Lower lobe of right lung (tissue), 2 donors: ENCODE results near the gene LRRC4C. TPM values are rescaled to one million over a fixed set of nuclear protein-coding genes. Genes with fewer than 3 reads are reported as not detected.

Experiments used
- ATAC-seq, 2 donors: fragments of 200-7000 bp; cut with Tn5 transposase; one replicate each; pipeline ENCODE4 v1.9.1; 2020 to 2022; ENCODE audit warnings: mild to moderate bottlenecking in 2 of 2, moderate library complexity in 2 of 2
- DNase-seq: peaks from one replicate; pipeline ENCODE4 v3.0.0-alpha.2; 2020
- H3K27ac ChIP-seq: fragments of 200-600 bp; one replicate; pipeline ENCODE4 v1.8.0; 2022
- H3K27me3 ChIP-seq: fragments of 200-600 bp; one replicate; pipeline ENCODE4 v1.8.0; 2022; ENCODE audit warnings: low read depth
- H3K36me3 ChIP-seq: fragments of 200-600 bp; one replicate; pipeline ENCODE4 v1.8.0; 2022; ENCODE audit warnings: mild to moderate bottlenecking
- H3K4me1 ChIP-seq: fragments of 200-600 bp; one replicate; pipeline ENCODE4 v1.8.0; 2022
- H3K4me3 ChIP-seq: fragments of 200-600 bp; one replicate; pipeline ENCODE4 v1.8.0; 2022; ENCODE audit warnings: mild to moderate bottlenecking
- H3K9me3 ChIP-seq: fragments of 200-600 bp; one replicate; pipeline ENCODE4 v1.8.0; 2022
- intact Hi-C: fragments of 100-400 bp; cut with DNase I; formaldehyde crosslinking; loops from one replicate; pipeline ENCODE4 v1.11.0; 2022
- total RNA-seq: library from RNA; stranded (reverse); fragmentation: NEBNext Ultra II Directional; extraction: Animal tissue kit (Norgen Biotek cat#: 25700); gene quantifications from one replicate; pipeline ENCODE4 v1.2.1, GENCODE V29; 2021
- TF ChIP-seq, protein P1 (sequence below): fragments of 200-600 bp; IDR thresholded peaks from one replicate; pipeline ENCODE4 v1.8.0; 2022; ENCODE audit warnings: antibody characterized with exemption, mild to moderate bottlenecking
- donor health status: DM: no; HTN: yes; CAD: no; lungs with severe emphysema.

Gene LRRC4C
- total RNA-seq, 1 donor from 2014 or later = 0.86 TPM

DNA sequence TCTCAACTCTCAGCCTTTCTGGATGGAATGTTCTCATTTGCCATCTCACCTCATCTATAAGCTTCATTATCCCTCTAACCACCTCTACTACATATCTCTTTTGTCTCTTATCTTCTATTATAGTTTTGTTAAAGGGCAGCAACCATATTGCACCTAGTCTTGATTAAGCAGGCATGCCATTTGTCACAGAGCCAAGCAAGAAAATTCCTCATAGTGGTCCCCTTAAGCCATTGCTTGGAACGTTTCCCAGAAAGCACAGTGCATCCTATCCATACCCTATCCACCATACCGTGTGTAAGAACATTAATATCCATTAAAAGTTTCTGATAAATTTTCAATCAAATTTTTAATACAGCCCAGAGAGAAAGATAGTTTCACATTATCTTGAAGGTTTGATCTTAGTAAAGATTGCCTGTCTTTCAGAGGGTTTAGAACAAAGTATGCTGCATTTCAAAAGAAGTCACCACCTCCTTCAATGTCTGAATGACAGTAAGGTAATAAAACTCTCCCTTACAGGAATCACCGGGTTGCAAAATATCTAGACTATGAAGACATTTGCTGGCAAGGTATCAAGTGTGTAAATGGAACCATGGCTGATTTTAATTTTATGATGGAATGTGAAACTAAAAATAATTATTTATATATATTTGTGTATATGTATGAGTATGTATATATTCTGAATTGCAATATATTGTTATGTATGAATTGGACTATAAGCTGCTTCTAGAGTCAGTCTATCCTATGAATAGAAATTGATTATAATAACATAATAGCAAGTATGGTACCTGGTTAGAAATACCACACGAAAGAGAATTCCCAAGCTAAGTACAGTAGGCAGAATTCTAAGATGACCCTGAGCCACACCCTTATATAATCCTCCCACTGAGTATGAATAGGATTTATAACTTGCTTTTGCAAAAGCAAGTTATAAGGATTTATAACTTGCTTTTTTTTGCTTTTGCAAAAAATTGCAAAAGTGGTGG, 1296.3 kb downstream of the LRRC4C start:
- no peak for ATAC-seq
- Histone ChIP-seq H3K27ac (no peak overlapping the region), H3K27me3 (no peaks in the 10 kb centered on the region), H3K4me3 (no peak overlapping the region), H3K9me3 (no peaks in the 10 kb centered on the region), H3K36me3 (no peaks in the 10 kb centered on the region), H3K4me1 (no peaks in the 10 kb centered on the region)
- no peak for DNase-seq
- intact Hi-C loops = no loop called here
- TF ChIP-seq, protein P1, sequence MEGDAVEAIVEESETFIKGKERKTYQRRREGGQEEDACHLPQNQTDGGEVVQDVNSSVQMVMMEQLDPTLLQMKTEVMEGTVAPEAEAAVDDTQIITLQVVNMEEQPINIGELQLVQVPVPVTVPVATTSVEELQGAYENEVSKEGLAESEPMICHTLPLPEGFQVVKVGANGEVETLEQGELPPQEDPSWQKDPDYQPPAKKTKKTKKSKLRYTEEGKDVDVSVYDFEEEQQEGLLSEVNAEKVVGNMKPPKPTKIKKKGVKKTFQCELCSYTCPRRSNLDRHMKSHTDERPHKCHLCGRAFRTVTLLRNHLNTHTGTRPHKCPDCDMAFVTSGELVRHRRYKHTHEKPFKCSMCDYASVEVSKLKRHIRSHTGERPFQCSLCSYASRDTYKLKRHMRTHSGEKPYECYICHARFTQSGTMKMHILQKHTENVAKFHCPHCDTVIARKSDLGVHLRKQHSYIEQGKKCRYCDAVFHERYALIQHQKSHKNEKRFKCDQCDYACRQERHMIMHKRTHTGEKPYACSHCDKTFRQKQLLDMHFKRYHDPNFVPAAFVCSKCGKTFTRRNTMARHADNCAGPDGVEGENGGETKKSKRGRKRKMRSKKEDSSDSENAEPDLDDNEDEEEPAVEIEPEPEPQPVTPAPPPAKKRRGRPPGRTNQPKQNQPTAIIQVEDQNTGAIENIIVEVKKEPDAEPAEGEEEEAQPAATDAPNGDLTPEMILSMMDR = no peak

DNA sequence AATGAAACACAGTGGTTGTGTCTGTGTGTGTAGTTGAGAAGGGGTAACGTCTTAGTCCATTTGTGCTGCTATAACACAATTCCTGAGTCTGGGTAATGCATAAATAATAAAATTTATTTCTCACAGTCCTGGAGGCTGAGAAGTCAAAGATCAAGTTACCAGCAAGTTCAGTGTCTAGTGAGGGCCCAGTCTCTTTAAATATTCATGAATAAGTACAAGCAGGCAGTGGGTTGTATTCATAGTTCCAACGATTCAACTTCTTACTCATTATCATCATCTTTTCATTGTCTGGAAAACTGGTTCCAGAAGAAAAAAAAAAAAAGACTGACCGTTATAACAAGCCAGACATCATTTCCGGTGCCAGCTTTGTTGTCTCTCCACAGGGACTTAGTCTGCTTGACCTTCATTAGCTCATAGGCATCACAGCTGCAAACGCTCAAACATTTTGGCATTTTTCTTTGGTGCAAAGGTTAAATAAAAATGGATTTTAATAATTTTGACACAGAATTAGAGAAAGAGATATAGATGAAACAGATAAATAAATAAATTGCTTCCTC, 1297.5 kb downstream of the LRRC4C start:
- intact Hi-C loops = no loop called here
- DNase-seq (no peak), ATAC-seq (no peak)
- no peak overlapping the region for H3K27ac ChIP-seq
- H3K27me3 ChIP-seq = no peaks in the 10 kb centered on the region
- no peak overlapping the region for H3K4me3 ChIP-seq
- TF ChIP-seq, protein P1 = no peak
- H3K4me1 ChIP-seq = no peaks in the 10 kb centered on the region
- H3K36me3 ChIP-seq = no peaks in the 10 kb centered on the region
- no peaks in the 10 kb centered on the region for H3K9me3 ChIP-seq

DNA sequence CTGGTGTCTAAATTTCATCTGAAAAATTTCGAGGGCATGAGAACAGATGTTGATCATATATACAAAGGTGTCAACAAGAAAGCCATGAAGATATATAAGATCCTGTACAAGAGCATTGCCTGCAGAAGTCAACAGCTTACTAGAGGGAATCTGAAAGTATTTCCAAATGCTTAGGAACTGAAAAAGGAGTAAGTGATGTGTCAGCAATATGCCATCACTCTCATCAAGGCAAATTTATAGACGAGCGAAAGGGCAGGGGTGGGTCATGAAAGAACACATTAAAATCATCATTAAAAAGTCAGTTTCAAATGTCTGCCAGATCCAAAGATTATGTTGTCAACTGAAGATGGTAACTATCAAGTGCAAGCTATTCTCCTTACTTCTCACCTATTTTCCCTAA, 1299.0 kb downstream of the LRRC4C start:
- Histone ChIP-seq H3K27me3 (no peaks in the 10 kb centered on the region), H3K4me1 (no peaks in the 10 kb centered on the region), H3K27ac (no peak overlapping the region), H3K4me3 (no peak overlapping the region), H3K36me3 (no peaks in the 10 kb centered on the region), H3K9me3 (peaks cover 8% of the 10 kb centered on the region)
- intact Hi-C loops = no loop called here
- DNase-seq (no peak), ATAC-seq (no peak)
- TF ChIP-seq, protein P1 = no peak

DNA sequence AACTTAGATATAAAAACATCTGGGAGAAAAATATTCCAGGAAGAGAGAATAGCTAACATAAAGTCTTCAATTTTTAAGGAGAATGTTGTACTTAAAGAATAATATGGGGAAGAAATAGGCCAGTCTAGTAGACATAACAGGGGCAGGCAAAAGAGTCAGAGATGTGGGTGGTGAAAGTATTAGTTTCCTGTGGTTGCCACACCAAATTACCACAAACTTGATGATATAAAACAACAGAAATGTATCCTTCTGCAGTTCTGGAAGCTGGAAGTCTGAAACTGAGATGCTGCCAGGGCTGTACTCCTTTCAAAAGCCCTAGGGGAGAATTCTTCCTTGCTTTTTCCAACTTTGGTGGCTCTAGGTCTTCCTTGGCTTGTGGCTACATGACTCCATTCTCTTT, 1309.7 kb downstream of the LRRC4C start:
- Histone ChIP-seq H3K9me3 (peaks cover 8% of the 10 kb centered on the region), H3K27ac (no peak overlapping the region), H3K27me3 (no peaks in the 10 kb centered on the region), H3K36me3 (no peaks in the 10 kb centered on the region), H3K4me3 (no peak overlapping the region), H3K4me1 (no peaks in the 10 kb centered on the region)
- ATAC-seq = no peak
- no peak for DNase-seq
- TF ChIP-seq, protein P1 = no peak
- intact Hi-C loops = no loop called here

DNA sequence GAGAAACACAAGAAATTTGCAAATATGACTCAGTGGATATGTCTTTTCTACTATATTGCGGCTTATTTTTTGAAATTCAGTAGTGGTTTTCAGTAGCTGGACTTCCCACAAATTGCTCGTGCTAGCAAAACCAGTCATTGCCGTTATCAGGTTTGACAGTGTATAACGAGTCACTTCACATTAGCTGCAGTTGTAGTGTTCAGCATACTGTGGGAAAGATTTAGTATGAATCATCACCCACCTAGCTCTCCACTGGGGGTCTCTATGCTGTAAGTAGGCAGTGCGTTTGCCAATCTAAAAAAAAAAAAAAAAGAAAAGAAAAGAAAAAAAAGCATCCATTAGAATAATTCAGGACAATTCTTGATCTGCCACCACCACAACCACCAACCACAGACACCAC, 1318.9 kb downstream of the LRRC4C start:
- intact Hi-C loops = no loop called here
- no peak overlapping the region for H3K4me3 ChIP-seq
- H3K27me3 ChIP-seq = no peaks in the 10 kb centered on the region
- H3K9me3 ChIP-seq = no peaks in the 10 kb centered on the region
- no peak for ATAC-seq
- no peak overlapping the region for H3K27ac ChIP-seq
- no peak for DNase-seq
- TF ChIP-seq, protein P1 = no peak
- no peaks in the 10 kb centered on the region for H3K36me3 ChIP-seq
- H3K4me1 ChIP-seq = no peaks in the 10 kb centered on the region
